Stimulated activated CD8-positive, alpha-beta memory T cell treated with anti-CD3 and anti-CD28 coated beads, Interleukin-2, amount 100 ng/mL, for 48 hours (primary cell): ENCODE measurements around the gene SLC20A1.
A peak's percentile ranks its signal among the peaks of the same experiment; 100 is the strongest.

ENCODE experiments used
- DNase-seq, 2 donors: peaks; one replicate each; pipeline ENCODE4 v3.0.0-alpha.2; 2020; ENCODE audit warnings: low read depth in 2 of 2

SLC20A1 gene

GRCh38 chr2:112626604-112627059 lies 19.1 kb upstream of the SLC20A1 start:
- DNase-seq, result peak; percentile 37 to 39

DNA sequence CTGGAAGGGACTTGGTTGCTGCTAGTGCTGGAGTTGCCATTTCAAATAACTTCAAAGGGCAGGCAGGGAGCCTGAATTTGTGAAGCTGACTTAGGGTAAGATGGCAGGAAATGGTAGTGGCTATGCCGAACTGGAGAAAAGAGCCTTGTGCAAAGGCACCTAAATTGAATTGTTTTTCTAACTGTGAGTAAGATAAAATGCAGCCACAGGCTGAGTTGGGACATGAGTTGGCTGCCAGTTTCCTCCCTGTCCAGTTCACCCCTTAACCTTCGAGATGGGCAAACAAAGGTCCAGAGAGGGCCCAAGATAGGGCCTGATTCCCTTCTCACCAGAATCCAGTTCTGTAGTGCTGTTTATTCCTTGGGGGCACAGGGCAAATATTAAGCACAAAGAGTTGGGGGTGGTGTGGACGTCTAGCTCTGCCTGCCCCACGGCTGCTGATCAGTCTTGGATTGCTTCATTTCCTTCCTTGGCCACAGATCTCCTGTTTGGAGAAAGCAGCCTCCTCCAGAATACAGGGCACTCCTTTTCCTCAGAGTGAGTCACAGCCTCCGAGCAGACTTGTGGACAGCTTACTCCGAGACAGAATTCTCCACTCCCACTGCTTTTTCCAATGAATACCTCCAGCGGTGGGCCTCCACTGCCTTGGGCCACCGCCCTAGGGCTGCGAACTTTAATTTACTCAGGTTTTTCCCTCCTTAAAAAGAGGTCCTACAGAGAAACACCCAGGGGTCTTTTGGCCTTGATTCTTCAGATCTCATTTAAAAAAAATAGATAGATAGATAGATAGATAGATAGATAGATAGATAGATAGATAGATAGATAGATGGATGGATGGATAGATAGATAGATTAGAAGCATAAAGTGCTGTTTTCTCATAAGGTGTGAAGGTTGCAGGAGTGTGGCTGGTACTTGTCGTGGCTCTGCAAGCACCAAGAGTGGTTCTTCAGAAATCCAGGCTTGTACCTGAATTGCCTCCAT lies 18.4 kb upstream of the SLC20A1 start:
- no peak for DNase-seq

DNA sequence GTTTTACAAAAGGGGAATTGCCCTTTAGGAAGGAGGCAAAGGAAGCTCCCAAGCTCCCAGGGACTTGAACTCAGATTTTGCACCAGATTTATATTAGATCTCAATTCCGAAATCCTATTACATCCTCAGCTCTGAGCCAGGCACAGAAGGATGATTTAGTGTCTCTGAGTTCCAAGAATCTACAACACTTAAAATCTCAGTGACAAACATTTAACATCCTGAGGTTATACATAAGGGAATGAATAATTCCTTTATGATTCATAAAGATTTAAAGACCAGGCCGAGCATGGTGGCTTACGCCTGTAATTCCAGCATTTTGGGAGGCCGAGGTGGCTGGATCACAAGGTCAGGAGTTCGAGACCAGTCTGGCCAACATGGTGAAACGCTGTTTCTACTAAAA lies 16.5 kb upstream of the SLC20A1 start:
- DNase-seq, result no peak

GRCh38 chr2:112629823-112630222 lies 15.9 kb upstream of the SLC20A1 start:
- DNase-seq, result no peak

DNA sequence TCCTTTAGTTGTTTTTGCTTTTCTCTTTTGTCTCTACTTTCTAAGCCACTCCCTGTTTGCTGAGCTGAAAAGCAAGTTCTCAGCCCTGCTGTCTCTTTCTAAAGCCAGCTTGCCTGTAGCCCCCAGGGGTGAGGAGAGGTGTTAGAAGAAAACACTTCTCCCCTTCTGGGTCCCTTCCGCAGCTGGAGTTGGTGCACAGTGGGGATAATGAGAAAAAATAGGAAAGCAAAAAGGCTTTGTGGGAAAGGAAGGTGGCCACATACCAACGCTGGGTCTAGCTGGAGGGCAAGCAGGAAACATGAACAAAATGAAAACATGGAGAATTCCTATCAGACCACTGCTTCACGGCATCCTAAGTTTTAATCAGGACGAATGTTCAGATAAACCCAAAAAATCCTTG lies 15.5 kb upstream of the SLC20A1 start:
- no peak for DNase-seq

DNA sequence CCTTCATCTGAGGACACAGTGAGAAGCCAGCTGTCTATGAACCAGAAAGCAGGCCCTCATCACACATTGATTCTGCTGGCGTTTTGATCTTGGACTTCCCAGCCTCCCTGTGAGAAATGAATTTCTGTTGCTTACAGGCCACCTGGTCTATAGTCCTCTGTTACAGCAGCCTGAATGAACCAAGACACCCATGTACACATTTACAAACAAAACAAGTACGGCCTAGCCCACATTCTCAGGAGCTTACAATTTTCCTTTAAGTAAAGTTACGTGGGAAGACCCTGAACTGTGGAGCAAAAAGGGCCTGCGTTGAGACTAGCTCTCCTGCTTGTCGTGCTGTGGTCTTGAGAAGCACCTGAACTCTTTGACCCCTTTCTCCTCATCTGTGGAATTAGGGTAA lies 12.0 kb upstream of the SLC20A1 start:
- no peak for DNase-seq

DNA sequence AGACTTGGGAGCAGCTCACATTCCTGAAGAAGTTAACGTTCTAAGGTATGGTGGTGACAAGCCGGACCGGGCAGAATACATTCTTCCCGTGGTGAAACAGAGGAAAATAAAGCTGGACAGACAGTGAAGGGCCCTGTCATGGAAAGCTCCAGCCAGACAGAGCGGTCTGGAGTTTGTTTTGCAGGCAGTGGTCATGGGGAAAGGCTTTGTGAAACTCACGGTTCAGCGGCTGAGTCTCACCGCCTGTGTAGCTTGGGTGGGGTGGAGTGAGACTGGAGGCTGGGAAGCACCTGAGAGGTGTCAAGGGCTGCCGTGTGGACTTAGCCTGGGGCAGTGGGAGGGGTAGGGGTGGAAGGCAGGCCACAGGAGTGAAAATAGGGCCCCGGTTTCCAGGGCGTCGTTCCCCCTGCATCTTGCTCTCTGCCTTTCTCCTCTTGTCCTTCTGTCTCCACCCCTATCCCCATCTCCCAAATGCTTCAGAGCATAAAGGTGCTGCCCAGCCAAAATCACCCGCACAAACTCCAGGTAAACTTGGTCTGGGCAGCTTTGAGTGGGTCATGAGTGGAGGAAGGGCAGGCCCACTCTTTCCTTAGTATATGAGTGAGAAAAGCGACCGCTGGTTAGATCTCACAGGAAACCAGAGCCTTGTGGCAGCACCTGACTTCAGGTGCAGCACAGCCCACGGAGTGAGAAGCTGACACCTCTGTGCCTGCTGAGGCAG lies 11.4 kb upstream of the SLC20A1 start:
- DNase-seq, result no peak

- DNase-seq, result no peak
These were observed 10.9 kb upstream of the SLC20A1 start for GRCh38 chr2:112634874-112635157.

GRCh38 chr2:112636605-112637288 lies 9.0 kb upstream of the SLC20A1 start:
- DNase-seq, result no peak

GRCh38 chr2:112637289-112637660 lies 8.5 kb upstream of the SLC20A1 start:
- DNase-seq, result no peak

GRCh38 chr2:112639936-112640335 lies 5.8 kb upstream of the SLC20A1 start:
- DNase-seq, result no peak

DNA sequence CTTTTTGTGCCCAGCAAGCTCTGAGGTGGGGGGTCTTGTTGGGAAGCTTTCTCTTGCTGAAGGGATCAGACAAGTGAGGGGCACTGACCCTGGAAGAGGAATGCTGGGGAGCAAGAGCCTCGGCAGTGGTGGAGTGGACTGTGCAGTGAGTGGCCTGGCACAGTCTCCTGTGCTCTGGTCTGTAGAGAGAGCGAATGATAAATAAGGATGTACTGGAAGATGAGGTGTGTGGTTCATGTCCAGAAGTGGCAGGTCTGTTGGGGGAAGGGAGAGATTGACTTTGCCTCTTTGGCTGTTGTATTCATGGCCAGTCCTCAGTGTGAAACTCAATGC lies 5.3 kb upstream of the SLC20A1 start:
- no peak for DNase-seq

DNA sequence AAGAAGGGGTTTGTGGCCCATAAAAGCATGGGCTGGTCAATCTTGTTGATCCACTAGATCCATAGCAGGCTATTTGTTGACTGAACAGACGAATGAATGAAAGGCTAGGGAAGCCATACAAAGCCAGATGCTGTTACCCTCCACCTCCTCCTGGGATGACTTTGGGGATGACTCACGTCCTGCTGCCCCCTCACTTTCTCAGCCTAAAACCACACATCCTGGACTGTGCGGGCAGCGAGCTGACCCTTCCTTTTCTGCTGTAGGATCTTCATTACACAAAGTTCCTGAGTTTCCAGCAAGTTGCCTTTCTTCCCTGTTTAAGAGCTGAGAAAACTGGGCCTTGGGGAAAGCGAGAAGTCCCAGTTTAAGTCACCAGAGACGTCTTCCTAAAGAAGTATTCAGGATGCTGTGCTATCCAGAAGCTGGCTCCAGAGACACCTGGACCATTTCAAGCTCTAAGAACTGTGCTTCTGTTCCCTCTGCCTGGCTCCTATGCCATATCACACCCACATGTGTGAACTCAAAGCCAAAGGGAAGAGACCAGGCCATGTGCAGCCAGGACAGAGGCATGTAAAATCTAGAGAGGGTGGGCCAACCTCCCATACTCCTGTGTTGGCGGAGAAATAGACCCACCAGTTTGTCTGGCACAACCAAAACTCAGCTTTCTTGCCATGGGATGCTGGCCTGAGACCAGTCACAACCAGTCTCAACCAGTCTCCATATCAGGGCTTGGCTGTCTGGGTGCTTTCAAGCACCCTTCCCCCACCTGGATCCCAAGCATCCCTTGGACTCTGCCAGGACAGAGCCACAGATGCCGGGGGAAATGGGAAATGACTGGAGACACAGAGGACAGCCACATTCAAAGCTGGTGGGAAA lies 4.7 kb upstream of the SLC20A1 start:
- DNase-seq, result no peak

GRCh38 chr2:112641701-112642100 lies 4.0 kb upstream of the SLC20A1 start:
- no peak for DNase-seq

GRCh38 chr2:112642561-112642960 lies 3.2 kb upstream of the SLC20A1 start:
- no peak for DNase-seq

GRCh38 chr2:112642966-112643365 lies 2.8 kb upstream of the SLC20A1 start:
- DNase-seq, result no peak

DNA sequence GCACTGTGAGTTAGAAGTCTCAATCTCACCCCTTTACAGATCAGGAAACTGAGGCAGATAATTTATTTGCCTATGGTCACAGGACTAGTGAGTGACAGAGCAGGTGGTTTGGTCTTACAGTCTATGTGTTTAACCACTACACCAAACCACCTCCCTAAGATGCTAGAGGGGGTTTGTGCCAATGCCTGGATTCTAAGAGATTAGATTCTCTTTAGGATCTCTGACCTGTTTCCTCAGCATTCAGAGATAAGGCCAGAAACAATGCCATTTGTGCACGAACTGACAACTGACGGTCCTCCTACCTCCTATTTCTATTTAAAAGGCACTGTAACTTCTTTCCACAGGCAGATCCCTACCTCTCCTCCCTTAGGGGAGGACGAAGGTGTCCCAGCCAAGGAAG lies 2.3 kb upstream of the SLC20A1 start:
- no peak for DNase-seq

GRCh38 chr2:112644155-112644932 lies 1.4 kb upstream of the SLC20A1 start:
- DNase-seq, result no peak

DNA sequence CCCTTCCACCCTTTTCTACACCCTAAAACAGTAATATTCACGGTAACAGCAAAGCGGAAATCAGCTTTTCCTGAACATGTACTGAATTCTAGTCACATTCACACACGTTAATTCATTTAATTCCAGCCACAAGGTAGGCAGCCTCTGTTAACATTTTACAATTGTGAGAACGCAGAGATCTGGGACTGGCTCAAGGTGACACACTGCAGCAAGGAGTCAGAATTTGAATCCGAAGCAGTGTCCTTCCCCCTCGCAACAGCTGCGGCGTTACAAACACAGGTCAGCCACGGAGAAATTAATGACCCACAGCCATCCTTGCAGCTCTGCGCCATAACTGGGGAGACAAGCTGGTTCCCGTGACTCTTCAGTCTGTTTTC lies 818 bp upstream of the SLC20A1 start:
- no peak for DNase-seq

DNA sequence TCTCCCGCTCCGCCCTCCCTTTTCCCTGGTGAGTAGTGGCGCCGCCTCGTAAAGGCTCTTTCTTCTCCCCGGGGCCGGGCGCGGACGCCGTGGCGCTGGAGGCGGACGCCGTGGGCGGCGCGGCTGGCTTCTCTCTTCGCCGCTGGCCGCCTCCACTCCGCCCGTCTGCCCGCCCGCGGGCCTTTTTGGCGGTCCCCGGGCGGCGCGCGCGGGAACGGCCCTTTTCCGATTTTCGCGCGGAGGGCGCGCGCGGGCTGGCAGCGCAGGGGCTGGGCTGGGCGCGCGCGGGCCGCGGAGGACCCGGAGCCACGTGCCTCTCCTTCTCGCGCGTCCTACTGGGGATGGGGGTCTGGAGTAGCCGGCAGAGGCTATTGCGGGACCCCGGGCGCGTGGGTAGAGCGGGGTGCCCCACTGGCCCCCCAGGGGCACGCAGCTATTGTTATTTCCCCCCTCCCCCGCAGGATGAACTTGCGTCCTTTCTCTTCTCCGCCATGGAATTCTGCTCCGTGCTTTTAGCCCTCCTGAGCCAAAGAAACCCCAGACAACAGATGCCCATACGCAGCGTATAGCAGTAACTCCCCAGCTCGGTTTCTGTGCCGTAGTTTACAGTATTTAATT lies 472 bp downstream of the SLC20A1 start:
- peak in 1 of 2 donors; percentile 49 for DNase-seq
